OCI-LY7 (cell line): Measurements from ENCODE around the gene PTPRJ. TPM values are rescaled to one million over a fixed set of nuclear protein-coding genes. Genes with fewer than 3 reads are reported as not detected.
A peak's percentile ranks its signal among the peaks of the same experiment; 100 is the strongest.

ENCODE experiments used
- BruUV-seq: library from RNA; stranded (reverse); fragments of 400-500 nt; replicated peaks from 2 replicates; lab custom pipeline; 2021; lab: Mats Ljungman, UMichigan
- CTCF ChIA-PET: fragments of 300-600 bp; sonication (Branson Sonifier 250); formaldehyde crosslinking; loops from one replicate; lab custom pipeline; 2022; ENCODE audit warnings: antibody characterized with exemption; ENCODE audit not compliant: unreplicated experiment; lab: Charles Lee
- POLR2A ChIA-PET: fragments of 300-600 bp; sonication (Branson Sonifier 250); formaldehyde crosslinking; loops from one replicate; lab custom pipeline; 2022; ENCODE audit warnings: antibody characterized with exemption; lab: Charles Lee
- DNase-seq: peaks from one replicate; pipeline ENCODE4 v3.0.0-alpha.2; 2015; ENCODE audit warnings: low spot score
- H2AFZ ChIP-seq: fragments of 200-600 bp; sonication (generic), shearing (Covaris generic); 2 replicates; pipeline ENCODE4 v1.6.1; 2014; ENCODE audit warnings: mild to moderate bottlenecking, antibody characterized with exemption, low read length, moderate library complexity
- H3K27ac ChIP-seq: fragments of 200-600 bp; sonication (generic); 2 replicates; pipeline ENCODE4 v1.5.1; 2014; ENCODE audit warnings: mixed run types, low read depth, mild to moderate bottlenecking, moderate library complexity, low read length, inconsistent platforms; ENCODE audit not compliant: poor library complexity, severe bottlenecking
- H3K36me3 ChIP-seq: fragments of 200-600 bp; sonication (generic); 2 replicates; pipeline ENCODE4 v1.6.1; 2014; ENCODE audit warnings: mild to moderate bottlenecking, antibody characterized with exemption, low read length, moderate library complexity, mixed read lengths; ENCODE audit not compliant: insufficient read depth
- H3K4me1 ChIP-seq: fragments of 200-600 bp; sonication (generic); 2 replicates; pipeline ENCODE4 v1.5.1; 2014; ENCODE audit warnings: mild to moderate bottlenecking, low read length; ENCODE audit not compliant: insufficient read depth, poor library complexity, severe bottlenecking
- H3K4me2 ChIP-seq: fragments of 200-600 bp; sonication (generic); 2 replicates; pipeline ENCODE4 v1.6.1; 2014; ENCODE audit warnings: mild to moderate bottlenecking, low read length
- H3K4me3 ChIP-seq: fragments of 200-600 bp; sonication (generic); 2 replicates; pipeline ENCODE4 v1.5.1; 2014; ENCODE audit warnings: mild to moderate bottlenecking, low read depth, low read length; ENCODE audit not compliant: poor library complexity, severe bottlenecking
- H3K79me2 ChIP-seq: fragments of 200-600 bp; sonication (generic); 2 replicates; pipeline ENCODE4 v1.6.1; 2016; ENCODE audit warnings: low read depth, mild to moderate bottlenecking, low read length, moderate library complexity, mixed read lengths; ENCODE audit not compliant: insufficient read depth
- H3K9me2 ChIP-seq: fragments of 200-600 bp; sonication (generic); 2 replicates; pipeline ENCODE4 v1.6.1; 2016; ENCODE audit warnings: mild to moderate bottlenecking, low read length, mixed read lengths; ENCODE audit not compliant: insufficient read depth
- H3K9me3 ChIP-seq: fragments of 200-600 bp; sonication (generic); 2 replicates; pipeline ENCODE4 v1.6.1; 2014; ENCODE audit warnings: mild to moderate bottlenecking, mixed run types, low read length, mixed read lengths
- H4K20me1 ChIP-seq: fragments of 200-600 bp; sonication (generic); 2 replicates; pipeline ENCODE4 v1.6.1; 2014; ENCODE audit warnings: mild to moderate bottlenecking, antibody characterized with exemption, low read length, moderate library complexity, mixed read lengths; ENCODE audit not compliant: insufficient read depth
- CTCF ChIP-seq: fragments of 200-600 bp; sonication (generic); conservative IDR thresholded peaks from 2 replicates; pipeline ENCODE4 v1.5.1; 2014; ENCODE audit warnings: mild to moderate bottlenecking, antibody characterized with exemption, low read length, moderate library complexity, mixed read lengths
- EZH2phosphoT487 ChIP-seq: fragments of 200-600 bp; sonication (generic); IDR thresholded peaks from 2 replicates; pipeline ENCODE4 v1.6.1; 2018; ENCODE audit warnings: low read depth, borderline replicate concordance, mild to moderate bottlenecking, mixed run types, antibody characterized with exemption, low read length, moderate library complexity, mixed read lengths
- intact Hi-C: fragments of 100-400 bp; cut with micrococcal nuclease; formaldehyde crosslinking; loops from one replicate; pipeline ENCODE4 v1.10.0; 2022; ENCODE audit not compliant: unreplicated experiment
- total RNA-seq, 2 experiments: library from RNA; depleted of rRNA in 1 of 2; stranded (reverse); fragments of >200 nt in 1 of 2; shearing (Covaris generic) in 1 of 2; gene quantifications; 2 replicates each; pipeline ENCODE4 v1.2.3, GENCODE V29; 2014 to 2022

The PTPRJ gene
- total RNA-seq, 2 experiments from 2014 or later, result 5.4 to 28.3 TPM

DNA sequence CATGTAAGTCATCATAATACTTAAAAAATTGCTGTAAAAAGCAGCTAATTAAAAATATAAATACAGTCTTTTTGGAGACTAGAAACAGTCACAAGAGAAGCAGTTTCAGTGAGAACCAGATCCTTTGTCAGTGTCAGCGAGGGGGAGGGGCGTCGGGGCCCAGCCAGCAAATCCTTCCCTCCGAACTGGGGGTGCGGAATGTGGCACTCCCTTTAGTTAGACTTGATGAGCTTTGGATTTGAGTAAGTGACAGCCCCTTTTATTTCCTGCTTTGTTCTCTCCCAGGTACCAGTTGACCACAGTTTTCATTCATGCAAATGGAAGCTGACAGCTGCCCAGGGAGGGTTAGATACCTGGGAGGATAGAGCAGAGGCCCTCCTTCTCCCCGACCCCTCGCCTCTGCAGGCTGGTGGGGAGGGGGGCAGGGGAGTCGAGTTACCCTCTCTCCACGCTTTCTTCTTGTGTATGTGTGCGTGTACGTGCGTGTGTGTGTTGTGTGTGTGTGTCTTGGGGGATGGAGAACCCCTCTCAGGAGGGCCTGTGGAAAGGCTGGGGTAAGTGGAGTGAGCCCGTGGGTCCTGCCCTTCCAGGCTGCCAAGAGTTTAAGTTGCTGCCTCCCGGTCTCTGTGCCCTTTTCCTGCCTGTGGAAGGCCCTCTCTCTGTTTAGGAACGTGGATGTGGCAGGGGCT lies 38.3 kb downstream of the PTPRJ start:
- peaks cover 99% of the 10 kb centered on the region for H3K4me1 ChIP-seq
- H3K4me2 ChIP-seq, result peak overlapping the region; percentile 98
- ChIA-PET POLR2A (interaction anchor here (0.7 to 4.9 kb wide), 22 partner anchors 9 to 154 kb away, joined by 3 to 91 read pairs (median 5); no protein-coding TSS in a partner anchor), CTCF (interaction anchor here (0.9 to 2.0 kb wide), 3 partner anchors 13 to 84 kb away, joined by 3 to 7 read pairs (median 5); no protein-coding TSS in a partner anchor)
- H3K9me3 ChIP-seq, result no peaks in the 10 kb centered on the region
- no TSS peak for BruUV-seq
- H3K9me2 ChIP-seq, result no peaks in the 10 kb centered on the region
- intact Hi-C loops, result loop anchor here (5.0 to 10.0 kb wide), 2 partner anchors 166 to 254 kb away; partner anchors contain the start of gene FNBP4
- TF ChIP-seq EZH2phosphoT487, result no peak
- TF ChIP-seq CTCF, result no peak
- H2AFZ ChIP-seq, result peak overlapping the region; percentile 37; the same call in 1 of the 2 replicates
- peaks cover 24% of the 10 kb centered on the region; the same call in 1 of the 2 replicates for H3K79me2 ChIP-seq
- no peaks in the 10 kb centered on the region for H3K36me3 ChIP-seq
- no peaks in the 10 kb centered on the region for H4K20me1 ChIP-seq
- peak; percentile 73 for DNase-seq
- H3K4me3 ChIP-seq, result peak overlapping the region; percentile 66
- H3K27ac ChIP-seq, result peak overlapping the region; percentile 92

DNA sequence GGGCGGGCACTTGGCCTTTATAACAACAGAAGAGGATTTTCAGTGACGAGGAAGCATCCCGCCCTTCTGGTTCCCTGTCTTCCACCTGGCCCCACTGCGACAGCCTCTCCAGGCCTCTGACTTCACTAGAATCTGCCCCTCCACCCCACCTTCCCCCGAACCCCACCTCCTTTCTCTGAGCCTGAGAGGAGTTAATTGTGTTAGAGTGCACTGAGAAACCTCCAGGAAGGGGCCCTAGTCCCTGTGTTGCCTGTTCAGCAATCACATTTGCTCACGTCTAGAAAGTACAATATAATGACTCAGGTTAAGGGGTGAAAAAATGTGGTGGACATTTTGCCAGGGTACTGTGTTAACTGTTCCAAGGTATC lies 38.8 kb downstream of the PTPRJ start:
- H3K9me3 ChIP-seq, result no peaks in the 10 kb centered on the region
- peaks cover 29% of the 10 kb centered on the region; the same call in 1 of the 2 replicates for H3K79me2 ChIP-seq
- no peaks in the 10 kb centered on the region for H4K20me1 ChIP-seq
- peaks cover 99% of the 10 kb centered on the region for H3K4me1 ChIP-seq
- peak overlapping the region; percentile 92 for H3K27ac ChIP-seq
- ChIA-PET CTCF (interaction anchor here (2.0 kb wide), 1 partner anchor 13 kb away, joined by 7 read pairs; no protein-coding TSS in a partner anchor), POLR2A (interaction anchor here (0.7 to 4.9 kb wide), 15 partner anchors 10 to 914 kb away, joined by 3 to 91 read pairs (median 5); no protein-coding TSS in a partner anchor)
- intact Hi-C loops, result loop anchor here (5.0 to 10.0 kb wide), 2 partner anchors 167 to 254 kb away; partner anchors contain the start of gene FNBP4
- H3K4me3 ChIP-seq, result peak overlapping the region; percentile 66
- H3K36me3 ChIP-seq, result no peaks in the 10 kb centered on the region
- no TSS peak for BruUV-seq
- TF ChIP-seq EZH2phosphoT487 (no peak), CTCF (no peak)
- peak overlapping the region; percentile 37; the same call in 1 of the 2 replicates for H2AFZ ChIP-seq
- peak overlapping the region; percentile 98 for H3K4me2 ChIP-seq
- DNase-seq, result peak; percentile 70
- H3K9me2 ChIP-seq, result no peaks in the 10 kb centered on the region
